8988T (cell line): Measurements from ENCODE around the gene LIN7A.
"Not testable (repeated sequence)": the region's sequence is repeated elsewhere in the genome, so short reads cannot be mapped to it uniquely, and the experiment has no call there.

Experiments
- DNase-seq: peaks from one replicate; pipeline ENCODE4 v3.0.0; 2011

The LIN7A gene

DNA sequence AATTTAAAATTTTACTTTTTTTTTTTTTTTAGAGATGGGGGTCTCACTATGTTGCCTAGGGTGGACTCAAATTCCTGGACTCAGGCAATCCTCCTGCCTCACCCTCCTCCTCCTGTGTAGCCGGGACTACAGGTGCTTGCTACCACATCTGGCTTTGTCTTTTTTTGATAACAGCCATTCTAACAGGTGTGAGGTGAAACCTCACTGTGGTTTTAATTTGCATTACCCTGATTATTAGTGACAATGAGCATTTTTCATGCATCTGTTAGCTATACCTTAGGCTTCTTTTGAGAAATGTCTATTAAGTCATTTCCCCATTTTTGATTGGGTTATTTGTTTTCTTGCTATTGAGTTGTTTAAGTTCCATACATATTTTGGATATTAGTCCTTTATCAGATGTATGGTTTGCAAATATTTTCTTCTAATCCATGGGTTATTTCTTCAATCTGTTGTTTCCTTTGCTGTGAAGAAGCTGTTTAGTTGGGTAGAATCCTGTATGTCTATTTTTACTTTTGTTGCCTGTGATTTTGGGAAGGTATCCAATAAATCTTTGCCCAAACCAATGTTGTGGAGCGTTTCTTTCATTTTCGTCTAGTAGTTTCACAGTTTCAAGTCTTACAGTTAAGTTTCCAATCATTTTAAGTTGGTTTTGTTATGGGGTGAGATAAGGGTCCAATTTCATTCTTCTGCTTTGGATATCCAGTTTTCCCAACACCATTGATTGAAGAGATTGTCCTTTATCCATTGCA, 134.9 kb downstream of the LIN7A start:
- no peak for DNase-seq

DNA sequence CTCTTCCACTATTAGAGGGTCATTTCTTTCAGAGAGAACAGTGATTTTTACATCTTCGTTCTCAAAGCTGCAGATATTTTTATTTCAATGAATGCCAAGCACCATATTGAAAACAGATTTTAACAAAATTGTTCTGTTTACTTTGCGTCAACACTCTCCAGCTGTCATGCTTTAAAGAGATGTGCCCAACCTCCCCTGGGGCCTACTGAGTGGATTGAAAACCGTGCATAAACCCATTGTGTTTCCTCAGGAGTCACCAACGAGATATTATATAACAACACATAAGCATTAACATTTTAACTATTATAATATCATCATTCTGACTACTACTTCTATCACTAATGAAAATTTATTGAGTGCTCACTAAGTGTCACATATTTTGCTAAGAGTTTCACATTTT, 139.5 kb downstream of the LIN7A start:
- DNase-seq, result no peak

DNA sequence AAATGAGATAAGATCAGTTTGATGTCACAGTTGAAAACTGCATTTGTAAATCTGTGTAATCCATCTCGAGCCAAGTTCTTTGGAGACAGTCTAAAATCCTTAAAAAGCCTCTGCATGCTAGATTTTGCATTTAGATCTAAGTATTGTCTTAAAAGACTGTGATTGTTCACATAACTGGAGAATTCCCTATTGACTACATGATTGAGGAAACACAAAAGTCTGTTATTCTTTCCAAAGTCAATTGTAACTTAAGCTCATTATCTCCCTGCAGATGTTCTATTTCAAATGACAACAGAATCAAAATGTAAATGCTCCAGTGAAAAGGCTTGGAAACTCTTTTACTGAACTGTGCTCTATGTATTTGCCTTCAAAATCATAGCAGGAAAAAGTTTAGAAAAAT, 143.2 kb downstream of the LIN7A start:
- DNase-seq, result no peak

DNA sequence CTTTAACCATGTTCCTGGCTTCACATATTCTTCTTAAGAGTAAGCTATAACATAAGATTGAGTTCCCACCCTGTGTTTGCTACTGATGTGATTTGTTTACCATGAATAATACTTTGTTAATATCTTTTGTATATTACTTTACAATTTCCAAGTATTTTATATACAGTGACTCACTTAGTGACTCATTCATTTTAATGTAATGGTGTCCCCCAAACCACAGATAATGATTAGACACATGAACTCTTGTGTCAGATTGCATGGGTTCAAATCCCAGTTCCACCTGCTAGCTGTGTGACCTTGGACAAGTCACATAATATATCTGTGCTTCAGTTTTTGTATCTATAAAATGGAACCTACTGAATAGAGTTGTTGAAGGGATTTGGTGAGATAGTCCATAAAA, 144.9 kb downstream of the LIN7A start:
- no peak for DNase-seq

DNA sequence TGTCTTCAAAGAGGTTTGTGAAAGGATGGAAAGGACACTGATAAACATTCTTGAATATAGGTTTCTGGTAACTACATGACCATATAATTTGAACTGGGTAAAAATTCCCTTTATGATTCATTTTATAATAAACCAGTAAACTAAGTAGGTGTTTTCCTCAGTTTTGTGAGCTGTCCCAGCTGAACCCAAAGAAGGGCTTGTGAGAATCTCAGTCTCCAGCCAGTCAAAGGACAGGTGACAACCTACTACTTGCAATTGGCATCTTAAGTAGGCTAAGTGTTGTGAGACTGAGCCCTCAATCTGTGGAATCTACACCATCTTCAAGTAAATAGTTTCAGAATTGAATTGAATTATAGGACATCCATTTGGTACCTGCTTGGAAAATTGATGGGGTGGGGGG, 145.9 kb downstream of the LIN7A start:
- DNase-seq, result no peak

DNA sequence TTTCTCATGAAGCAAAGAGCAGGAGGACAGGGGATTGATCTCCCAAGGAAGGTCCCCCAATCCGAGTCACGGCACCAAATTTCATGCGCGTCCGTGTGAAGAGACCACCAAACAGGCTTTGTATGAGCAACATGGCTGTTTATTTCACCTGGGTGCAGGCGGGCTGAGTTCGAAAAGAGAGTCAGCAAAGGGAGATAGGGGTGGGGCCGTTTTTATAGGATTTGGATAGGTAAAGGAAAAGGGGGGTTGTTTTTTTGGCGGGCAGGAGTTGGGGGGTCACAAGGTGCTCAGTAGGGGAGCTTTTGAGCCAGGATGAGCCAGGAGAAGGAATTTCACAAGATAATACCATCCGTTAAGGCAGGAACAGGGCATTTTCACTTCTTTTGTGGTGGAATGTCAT, 149.3 kb downstream of the LIN7A start:
- DNase-seq, result not testable (repeated sequence)

DNA sequence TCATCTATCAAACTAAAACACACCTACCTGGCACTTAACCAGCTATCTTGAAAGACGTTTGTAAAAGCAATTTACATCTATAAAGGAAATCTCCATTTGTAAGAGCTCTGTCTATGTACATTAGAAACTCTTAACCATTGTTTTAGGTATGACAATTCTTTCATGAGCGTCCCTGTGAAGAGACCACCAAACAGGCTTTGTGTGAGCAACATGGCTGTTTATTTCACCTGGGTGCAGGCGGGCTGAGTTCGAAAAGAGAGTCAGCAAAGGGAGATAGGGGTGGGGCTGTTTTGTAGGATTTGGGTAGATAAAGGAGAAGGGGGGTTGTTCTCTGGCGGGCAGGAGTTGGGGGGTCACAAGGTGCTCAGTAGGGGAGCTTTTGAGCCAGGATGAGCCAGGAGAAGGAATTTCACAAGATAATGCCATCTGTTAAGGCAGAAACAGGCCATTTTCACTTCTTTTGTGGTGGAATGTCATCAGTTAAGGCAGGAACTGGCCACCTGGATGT, 154.7 kb downstream of the LIN7A start:
- not testable (repeated sequence) for DNase-seq

DNA sequence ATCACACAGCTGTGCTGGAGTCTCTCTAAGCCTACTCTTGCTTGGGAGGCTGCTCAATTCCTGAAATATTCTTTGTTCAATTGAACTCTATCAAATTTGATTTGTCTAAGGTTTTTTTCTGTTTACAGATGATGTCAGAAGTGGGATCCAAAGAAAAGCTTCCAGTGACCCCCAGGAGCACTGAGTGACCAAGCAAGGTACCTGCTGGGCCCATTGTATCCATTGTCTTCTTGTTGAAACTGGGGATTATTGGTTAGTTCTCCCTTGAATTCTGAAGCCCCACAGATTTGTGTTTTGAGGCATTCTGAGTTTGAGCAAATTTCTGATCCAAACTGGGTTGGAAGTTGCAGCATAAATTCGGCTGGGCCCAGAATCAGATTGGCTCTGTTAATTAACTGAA, 156.4 kb downstream of the LIN7A start:
- no peak for DNase-seq

DNA sequence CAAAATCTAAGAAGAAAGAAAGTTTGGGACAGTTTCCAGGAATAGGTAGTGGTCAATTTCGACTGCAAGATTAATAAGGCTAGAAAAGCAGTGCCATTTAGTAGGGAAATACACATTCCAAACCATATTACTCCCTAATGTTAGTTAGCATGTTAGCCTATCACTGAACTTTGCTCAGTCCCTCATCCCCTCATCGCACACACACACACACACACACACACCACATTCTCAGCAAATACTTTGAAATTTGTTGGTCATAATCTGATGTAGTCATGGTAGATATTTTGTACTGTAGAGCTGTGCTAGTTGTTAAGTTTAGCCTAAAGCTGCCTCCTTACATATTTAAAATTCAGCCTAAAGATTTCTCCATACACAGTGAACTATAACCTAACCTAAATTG, 157.0 kb downstream of the LIN7A start:
- DNase-seq, result no peak

DNA sequence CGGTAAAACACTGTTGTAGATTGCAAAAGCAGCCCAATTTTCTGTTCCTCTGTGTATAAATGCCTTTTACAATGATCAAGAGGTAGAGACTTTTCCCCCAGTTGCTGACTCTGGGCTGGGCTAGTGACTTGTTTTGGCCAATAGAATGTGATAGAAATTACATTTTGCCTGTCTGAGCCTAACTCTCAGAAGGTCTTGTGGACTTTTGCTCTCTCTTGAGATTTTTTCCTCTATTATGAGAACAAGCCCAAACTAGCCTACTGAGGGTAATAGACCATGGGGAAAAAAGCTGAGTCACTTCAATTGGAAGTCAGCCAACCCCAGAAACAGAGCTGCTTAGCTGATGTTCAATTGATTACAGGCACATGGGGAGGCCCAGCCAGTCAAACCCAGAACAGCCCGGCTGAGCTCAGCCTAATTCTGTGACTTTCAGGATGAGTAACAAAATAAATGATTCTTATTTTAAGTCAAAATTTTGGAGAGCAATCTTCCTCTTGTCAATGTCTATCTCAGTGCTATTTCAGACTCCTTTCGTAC, 159.7 kb downstream of the LIN7A start:
- no peak for DNase-seq

DNA sequence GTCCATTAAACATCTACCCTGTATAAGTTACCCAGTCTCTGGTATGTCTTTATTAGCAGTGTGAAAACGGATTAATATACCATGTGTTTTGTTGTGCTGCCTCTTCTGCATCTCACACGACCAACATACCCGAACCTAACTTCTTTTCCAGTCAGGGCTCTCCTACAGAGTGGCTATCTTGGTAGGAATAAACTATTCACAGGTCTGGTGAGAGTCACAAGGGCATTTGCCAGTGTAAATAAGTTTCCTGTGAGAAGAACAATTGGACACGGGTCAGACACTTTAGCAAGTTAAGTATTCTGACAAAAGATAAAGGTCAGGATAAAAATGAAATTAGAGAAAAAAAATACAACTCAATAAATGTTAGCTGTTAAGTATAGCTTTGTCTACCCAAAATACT, 160.1 kb downstream of the LIN7A start:
- DNase-seq, result no peak

DNA sequence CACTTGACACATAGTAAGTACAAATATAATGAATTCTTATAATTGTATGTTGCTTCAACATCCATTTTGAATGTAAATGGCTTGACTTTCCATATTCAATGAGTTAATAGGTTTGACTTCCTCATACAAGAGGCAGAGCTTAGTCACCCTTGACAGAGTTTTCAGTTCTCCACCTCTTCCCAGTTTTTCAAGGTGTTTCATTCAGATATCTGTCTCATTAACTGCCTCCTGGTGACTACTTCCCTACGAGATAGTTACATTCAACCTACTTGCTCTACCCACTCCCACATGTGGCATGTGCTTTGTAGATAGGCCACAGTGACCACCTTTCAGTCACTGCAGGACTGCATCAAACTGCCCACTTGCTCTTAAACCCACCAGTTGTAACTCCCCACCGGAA, 161.0 kb downstream of the LIN7A start:
- no peak for DNase-seq

DNA sequence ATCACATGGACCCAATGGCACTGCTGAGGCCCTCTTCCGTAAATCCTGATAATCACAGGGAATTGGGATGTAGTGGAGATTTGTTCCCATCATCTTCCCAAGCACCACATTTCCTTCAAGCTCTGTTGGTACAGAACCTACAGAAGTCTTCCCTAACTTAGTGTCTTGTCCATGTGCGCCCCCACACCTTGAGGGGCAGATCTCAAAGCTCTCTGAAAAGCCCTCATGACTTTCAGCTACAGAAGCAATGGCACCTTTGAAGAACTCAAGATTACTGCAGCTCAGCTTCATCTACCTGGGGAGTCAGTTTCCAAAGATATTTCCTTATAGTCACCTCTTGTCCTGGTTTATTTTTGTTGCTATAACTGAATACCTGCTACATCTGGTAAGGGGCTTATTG, 166.8 kb downstream of the LIN7A start:
- no peak for DNase-seq

DNA sequence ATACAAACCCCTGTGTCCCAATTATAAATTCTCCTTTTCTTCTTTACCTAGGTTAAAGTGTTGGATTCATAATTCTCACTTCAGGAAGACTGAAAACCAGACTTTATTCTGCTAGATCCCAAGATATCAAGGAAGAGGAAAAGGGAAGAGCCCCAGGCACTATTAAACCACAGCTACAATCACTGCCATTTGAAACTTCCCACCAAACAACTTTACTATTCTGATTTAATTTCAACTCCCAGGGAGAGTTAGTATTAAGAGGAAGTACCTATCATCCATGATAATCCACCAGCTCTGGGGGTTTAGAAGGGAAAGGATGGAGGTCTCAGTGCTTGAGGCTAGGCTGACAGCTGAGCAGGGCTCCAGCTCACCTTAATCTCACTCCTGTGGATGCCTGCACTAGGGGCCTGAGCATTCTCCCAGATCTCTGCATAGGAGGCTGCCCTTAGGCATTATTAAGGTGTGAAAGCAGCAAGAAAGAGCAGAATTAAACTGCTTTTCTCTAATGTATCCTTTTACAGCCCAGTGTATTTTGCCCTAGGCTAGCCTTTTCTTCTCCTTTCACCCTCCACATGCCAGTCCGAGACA, 168.1 kb downstream of the LIN7A start:
- DNase-seq, result no peak

DNA sequence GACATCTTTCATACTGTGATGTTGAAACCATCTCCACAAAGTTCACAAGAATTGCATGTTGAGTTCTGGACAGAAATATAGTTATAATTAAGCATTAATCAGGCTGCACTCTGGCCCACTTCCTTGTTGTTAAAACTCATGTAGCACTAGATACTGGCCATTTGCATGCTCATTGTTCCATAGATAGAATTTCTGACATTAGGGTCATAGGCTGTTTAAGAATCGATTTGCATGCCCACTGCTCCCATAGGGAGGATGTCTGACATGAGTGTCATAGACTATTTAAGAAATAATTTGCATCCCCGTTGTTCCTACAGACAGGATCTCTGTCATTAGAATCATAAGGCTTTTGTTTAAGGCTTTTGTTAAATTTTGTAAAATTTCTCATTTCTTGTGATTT, 170.8 kb downstream of the LIN7A start:
- no peak for DNase-seq

DNA sequence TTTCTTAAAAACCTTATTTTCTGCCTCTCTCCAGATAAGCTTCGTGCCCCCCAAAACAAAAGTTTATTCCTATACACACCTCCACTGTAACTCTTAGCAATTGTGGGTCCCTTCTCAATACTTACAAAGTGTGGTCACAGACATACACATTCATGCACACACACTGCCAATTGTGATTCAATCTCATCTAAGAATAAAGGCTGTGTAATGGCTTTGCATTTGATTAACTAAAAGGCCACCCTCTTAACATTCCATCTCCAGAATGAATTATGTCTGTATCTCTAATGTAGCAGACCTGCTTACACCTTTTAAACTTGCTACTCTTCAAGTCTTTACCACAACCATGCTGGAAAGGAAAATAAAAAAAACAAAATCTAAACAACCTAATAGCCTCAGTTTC, 171.5 kb downstream of the LIN7A start:
- no peak for DNase-seq

DNA sequence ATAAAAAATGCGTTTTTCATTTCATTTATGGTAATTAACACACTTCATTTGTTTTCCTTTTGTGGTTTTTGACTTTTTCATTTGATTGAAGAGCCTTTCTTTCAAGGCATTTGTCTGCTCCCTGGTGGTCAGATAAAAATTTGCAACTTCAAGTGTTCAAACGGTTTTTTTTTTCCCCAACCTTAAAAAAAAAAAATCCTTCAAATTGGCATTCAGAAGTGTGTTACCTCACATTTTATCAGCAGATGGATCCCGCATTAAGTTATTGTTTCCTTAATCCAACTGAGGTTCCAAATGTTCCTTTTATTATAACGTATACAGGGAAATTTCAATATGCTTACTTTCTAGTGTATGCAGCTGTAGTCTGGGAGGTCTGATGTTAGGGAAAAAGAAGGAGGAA, 173.9 kb downstream of the LIN7A start:
- no peak for DNase-seq

DNA sequence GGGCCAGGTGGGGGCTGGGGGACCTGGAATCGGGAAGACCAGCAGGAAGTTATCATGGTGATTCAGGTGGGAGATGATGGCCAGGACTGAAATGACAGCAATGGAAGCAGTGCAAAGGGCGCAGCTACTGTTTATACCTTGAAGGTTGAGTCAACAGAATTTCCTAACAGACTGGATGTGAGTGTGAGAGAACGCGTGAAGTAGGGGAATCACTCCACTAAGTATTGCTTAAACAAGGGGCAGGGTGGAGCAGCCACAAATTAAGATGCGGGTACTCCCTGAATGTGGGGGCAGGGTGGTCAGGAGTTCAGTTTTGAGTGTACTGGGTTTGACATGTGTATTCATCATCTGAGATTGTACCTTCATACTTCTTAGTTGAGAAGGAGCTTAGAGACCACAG, 175.9 kb downstream of the LIN7A start:
- DNase-seq, result no peak

DNA sequence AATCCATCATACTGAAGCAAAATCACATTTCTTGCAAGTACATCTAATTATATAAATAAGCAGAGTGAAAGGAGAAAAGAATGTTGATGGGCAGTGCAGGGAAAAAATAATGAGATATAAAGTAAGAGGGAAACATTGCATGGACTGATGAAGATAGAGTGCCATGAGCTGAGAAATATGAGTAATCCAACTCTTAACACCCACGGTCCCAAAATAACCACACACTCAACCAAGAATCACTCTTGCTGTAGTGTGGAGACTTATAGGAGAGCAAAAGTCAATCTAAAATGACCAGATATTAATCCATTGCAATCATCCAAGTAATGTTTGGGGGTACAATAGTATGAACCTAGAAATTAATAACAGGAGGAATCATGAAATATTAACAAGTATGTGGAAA, 180.9 kb downstream of the LIN7A start:
- no peak for DNase-seq

DNA sequence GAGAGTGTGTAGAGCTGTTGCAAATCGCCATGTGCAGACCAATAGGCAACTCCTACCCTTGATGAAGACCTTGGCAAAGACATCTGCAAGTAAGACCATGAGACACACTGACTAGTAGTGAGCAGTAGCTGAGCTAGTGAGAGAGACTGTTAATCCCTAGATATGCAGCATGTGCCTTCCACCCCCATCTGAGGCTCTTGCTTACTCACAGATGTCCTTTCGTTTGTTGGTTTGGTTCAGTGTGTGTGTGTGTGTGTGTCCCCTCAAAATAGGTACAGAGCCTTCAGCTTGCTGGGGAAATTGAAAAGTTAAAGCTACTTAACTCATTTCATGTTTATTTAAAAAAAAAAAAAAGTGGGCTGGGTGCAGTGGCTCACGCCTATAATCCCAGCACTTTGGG, 183.5 kb downstream of the LIN7A start:
- DNase-seq, result no peak

DNA sequence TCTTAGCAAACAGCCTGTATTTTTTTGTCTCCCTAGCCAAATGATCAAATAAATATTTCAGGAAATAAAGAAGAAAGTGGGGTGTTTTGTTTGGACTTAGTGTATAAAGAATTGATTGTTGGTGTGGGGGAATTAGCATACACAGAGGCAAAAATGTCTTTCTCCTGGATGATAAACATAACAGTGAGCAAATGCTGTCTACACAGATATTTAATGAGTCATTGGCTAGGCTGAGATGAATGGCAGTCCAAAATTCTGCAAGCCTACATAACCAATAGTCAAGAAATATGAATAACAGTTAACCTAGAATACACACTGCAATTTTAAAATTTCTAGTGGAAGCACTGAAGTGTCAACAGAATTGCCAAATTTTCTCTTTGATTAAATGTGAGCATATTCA, 185.3 kb downstream of the LIN7A start:
- no peak for DNase-seq

DNA sequence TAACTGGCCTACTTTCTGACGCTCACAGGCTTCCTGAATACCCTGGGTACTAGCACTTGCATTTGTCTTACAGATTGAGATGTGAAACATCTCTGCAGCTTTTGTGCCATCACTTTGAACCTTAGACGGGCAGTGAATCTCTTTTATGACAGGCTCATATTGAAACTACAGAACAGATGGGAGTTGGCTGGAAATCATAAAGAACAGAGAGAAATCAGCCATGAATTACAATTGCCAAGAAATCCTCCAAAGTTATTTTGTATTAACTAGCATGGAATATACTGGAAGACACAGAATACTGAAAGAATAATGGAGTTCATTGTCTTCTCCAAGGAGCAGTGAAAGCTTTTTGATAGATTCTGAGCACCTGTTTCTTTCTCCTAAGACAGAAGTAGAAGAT, 188.3 kb downstream of the LIN7A start:
- DNase-seq, result no peak

DNA sequence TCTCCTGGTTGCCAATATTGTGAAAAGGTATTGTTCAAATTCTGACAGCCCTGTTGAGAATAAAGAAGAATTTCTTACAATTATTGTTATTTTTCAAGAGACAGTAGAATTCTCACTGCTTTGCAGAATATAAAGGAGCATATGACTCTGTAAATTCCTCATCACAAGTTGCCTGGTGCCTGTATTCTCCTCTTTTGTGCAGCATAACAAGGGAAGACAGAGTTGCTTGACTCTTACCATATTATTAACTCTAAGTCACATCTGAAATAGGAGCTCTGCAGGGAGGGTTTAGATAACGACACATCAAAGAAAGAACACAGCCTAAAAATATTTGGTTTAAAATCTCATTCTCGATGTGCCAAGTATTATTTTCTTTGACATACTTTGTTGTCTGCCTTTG, 189.9 kb downstream of the LIN7A start:
- DNase-seq, result no peak

DNA sequence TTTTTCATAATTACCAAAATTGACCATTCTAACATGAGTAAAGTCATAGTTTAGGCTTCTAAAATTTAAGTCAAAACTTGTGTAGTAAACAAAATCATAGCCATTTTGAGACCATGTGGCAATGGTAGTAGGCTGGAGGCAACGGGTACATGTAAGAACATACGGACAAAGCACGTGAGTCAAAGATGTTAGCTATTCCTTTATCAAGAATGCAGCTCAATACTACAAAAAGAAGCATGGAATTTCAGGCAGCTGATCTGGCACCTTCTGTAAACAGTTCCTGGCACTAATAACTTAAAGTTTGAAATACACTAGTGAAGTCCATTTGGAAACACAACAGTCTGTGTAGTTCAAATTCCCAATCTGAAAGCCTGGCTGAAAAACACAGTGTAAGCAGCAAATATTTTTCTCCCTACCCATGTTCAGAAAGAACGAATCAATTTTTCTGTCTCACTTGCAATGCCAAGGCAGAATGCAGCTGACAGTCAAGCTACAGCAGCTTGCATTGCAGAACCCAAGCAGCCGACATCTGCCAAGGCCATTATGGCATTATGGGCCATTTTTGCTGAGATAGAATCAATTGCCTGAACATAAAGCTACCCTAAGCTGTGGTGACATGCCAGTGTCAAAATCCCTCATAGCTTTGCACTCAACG, 191.8 kb downstream of the LIN7A start:
- no peak for DNase-seq
